Mesothelial cell of epicardium (in vitro differentiated cells): ENCODE measurements around the gene TOP2B. TPM values are rescaled to one million over a fixed set of nuclear protein-coding genes. Genes with fewer than 3 reads are reported as not detected.

Source experiments
- DNase-seq, 2 experiments: peaks; one replicate each; pipeline ENCODE4 v3.0.0; 2021; ENCODE audit warnings: low spot score in 2 of 2; ENCODE audit not compliant: unreplicated experiment in 2 of 2
- H3K27ac Mint-ChIP-seq: 2 replicates; pipeline ENCODE4 v1.8.0; 2021; ENCODE audit warnings: mixed read lengths
- H3K27me3 Mint-ChIP-seq: 2 replicates; pipeline ENCODE4 v1.8.0; 2021; ENCODE audit warnings: low read depth, mixed read lengths
- H3K36me3 Mint-ChIP-seq: 2 replicates; pipeline ENCODE4 v1.8.0; 2021; ENCODE audit warnings: mixed read lengths
- H3K4me1 Mint-ChIP-seq: 2 replicates; pipeline ENCODE4 v1.8.0; 2021; ENCODE audit warnings: mixed read lengths
- H3K4me3 Mint-ChIP-seq: 2 replicates; pipeline ENCODE4 v1.8.0; 2021; ENCODE audit warnings: mild to moderate bottlenecking, moderate library complexity, mixed read lengths
- H3K9me3 Mint-ChIP-seq: 2 replicates; pipeline ENCODE4 v1.8.0; 2021; ENCODE audit warnings: mixed read lengths
- CTCF ChIP-seq: fragments of 200-600 bp; sonication (generic); IDR thresholded peaks from one replicate; pipeline ENCODE4 v1.5.0; 2021; ENCODE audit warnings: antibody characterized with exemption; ENCODE audit not compliant: unreplicated experiment
- microRNA-seq: library from miRNA; unstranded; fragments of <30 nt; microRNA quantifications from one replicate; pipeline ENCODE4 v1.2.0, GENCODE V29; 2021; ENCODE audit warnings: inconsistent platforms, mixed read lengths
- total RNA-seq: library from RNA; stranded (reverse); gene quantifications from 3 replicates; pipeline ENCODE4 v1.2.1, GENCODE V29; 2021

The TOP2B gene
- total RNA-seq, 1 donor from 2014 or later, result 203 TPM

DNA sequence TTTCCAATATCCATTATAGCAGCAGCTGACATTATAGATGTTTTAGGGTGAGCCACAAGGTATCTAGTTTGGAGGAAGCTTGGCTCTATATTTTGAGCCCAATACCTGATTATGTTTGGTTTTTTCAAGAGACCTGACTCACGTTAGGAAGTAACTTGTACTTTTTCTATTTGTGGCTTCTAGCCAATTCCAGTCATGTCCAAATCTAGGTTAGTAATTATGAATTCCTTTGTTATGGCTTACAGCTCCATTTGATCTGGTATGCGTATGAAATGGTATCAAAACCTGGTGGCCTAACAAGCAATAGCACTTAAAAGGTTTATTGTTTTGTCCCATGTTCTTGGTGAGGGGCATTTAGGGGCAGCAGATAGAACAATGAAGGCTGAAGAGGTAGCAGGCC lies 115.9 kb downstream of the TOP2B start:
- peak overlapping the region; percentile 87 for H3K27ac Mint-ChIP-seq
- no peaks in the 10 kb centered on the region for H3K27me3 Mint-ChIP-seq

DNA sequence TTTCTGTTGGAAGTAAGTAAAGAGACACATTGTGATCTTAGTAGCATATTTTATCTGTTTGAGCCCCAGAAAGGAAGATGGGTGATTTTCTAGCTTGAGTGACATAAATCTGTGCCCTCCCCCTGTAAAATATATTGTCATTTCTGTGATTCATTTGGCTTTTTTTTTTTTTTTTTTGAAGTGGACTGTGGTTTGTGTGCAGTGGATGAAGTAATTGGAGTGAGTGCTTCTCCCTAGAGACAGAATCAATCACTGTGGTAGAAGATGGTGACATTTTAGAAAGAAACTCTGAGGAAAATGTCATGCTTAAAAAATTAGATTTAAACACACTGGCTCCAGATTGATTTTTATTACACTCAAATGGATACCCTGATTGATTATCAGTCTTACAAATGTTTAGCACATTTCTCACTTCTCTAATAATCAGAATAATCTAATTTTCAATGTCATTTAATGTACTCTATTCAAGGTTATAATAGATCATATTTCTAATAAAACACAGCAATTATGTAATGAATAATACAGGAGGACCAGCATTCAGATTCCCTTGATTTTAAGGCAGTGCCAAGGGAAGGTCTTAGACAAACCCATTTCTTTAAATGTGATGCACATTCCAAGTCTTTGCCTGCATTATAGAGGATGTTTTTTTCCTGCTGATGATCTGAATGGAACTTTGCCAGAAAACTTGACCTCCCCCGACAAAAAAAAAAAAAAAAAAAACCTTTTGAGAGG lies 116.6 kb downstream of the TOP2B start:
- DNase-seq, result no peak
- Mint-ChIP-seq H3K27me3 (no peaks in the 10 kb centered on the region), H3K9me3 (peaks cover 7% of the 10 kb centered on the region), H3K4me1 (peaks cover 74% of the 10 kb centered on the region), H3K27ac (peak overlapping the region; percentile 87), H3K36me3 (peaks cover 37% of the 10 kb centered on the region), H3K4me3 (no peak overlapping the region)
- no peak for TF ChIP-seq CTCF

More for the DNA sequence above, 115.9 kb downstream of the TOP2B start:
- peaks cover 7% of the 10 kb centered on the region for H3K9me3 Mint-ChIP-seq
- H3K36me3 Mint-ChIP-seq, result peaks cover 33% of the 10 kb centered on the region
- DNase-seq, result no peak
- peak; percentile 18 for TF ChIP-seq CTCF
- H3K4me1 Mint-ChIP-seq, result peaks cover 74% of the 10 kb centered on the region
- no peak overlapping the region for H3K4me3 Mint-ChIP-seq

Small RNAs within 50 kb of the gene (microRNA-seq; reads per million reads assigned to microRNA genes)
- 0.88 reads per million for gene MIR4442

Other genes with a start within 250 kb of the TOP2B start
- gene RARB, start 236.6 kb downstream of the TOP2B start, total RNA-seq, result 106 to 117 TPM (median 117 TPM) in 3 replicates
- 31.5 to 32.7 TPM (median 32.2 TPM) in 3 replicates for gene NGLY1, start 118.5 kb upstream of the TOP2B start, total RNA-seq
- 10.2 to 12.8 TPM (median 10.4 TPM) in 3 replicates for gene OXSM, start 125.2 kb upstream of the TOP2B start, total RNA-seq